Measurements from ENCODE around the gene CYYR1. TPM values are rescaled to one million over a fixed set of nuclear protein-coding genes. Genes with fewer than 3 reads are reported as not detected.

Gene CYYR1
- polyA plus RNA-seq, 3 donors: 0.16 to 0.30 TPM; not detected in 1

DNA sequence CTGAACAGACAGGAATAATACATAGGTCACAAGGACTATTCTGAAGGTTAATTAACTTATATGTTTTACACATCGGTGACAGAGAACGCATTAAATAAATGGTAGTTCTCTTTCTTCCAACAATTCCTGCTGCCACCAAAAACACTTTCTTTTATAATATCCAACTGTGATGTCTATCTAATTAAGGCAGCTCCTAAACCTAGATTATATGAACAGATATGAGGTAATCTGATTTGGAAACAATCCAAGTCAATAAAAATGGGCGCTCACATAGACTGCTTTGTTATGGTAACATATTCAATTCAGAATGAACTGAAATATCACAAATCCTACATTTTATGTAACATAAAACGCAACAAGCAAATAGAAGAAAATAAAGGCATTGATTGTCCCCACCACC, 16.0 kb downstream of the CYYR1 start:
- Histone ChIP-seq H2AFZ (ENCODE audit: insufficient read depth, low read depth, low read length, poor library complexity, severe bottlenecking) (no peak overlapping the region), H3K9ac (ENCODE audit: insufficient read depth, low read length, poor library complexity, severe bottlenecking) (no peak overlapping the region), H3K36me3 (replicated peaks in 1 of 2; ENCODE audit: control insufficient read depth in 1 of 2, insufficient read depth in 2 of 2, low read length in 2 of 2) (no peaks in the 10 kb centered on the region), H3K9me3 (replicated peaks in 1 of 2; ENCODE audit: control insufficient read depth in 1 of 2, insufficient read depth in 1 of 2, low read length in 2 of 2) (no peaks in the 10 kb centered on the region), H3K27me3 (ENCODE audit: control insufficient read depth in 2 of 2, insufficient read depth in 2 of 2, low read length in 2 of 2) (no peaks in the 10 kb centered on the region), H3K4me3 (replicated peaks in 1 of 3; ENCODE audit: low read depth in 2 of 3, low read length in 3 of 3) (no peak overlapping the region), H3K4me1 (ENCODE audit: control insufficient read depth in 1 of 2, insufficient read depth in 2 of 2, low read length in 2 of 2) (no peaks in the 10 kb centered on the region), H3K4me2 (replicated peaks; ENCODE audit: extremely low read depth, low read length, poor library complexity, severe bottlenecking) (no peak overlapping the region), H3K27ac (ENCODE audit: low read depth in 1 of 2, low read length in 2 of 2) (no peak overlapping the region), H3K79me2 (ENCODE audit: insufficient read depth, low read length) (no peaks in the 10 kb centered on the region), H4K20me1 (ENCODE audit: insufficient read depth, low read length) (no peaks in the 10 kb centered on the region)
- peaks cover 0 to 4% of the 10 kb centered on the region in 2 donors for H3K36me3 Mint-ChIP-seq
- H3K4me1 Mint-ChIP-seq: no peaks in the 10 kb centered on the region
- TF ChIP-seq, protein P1, sequence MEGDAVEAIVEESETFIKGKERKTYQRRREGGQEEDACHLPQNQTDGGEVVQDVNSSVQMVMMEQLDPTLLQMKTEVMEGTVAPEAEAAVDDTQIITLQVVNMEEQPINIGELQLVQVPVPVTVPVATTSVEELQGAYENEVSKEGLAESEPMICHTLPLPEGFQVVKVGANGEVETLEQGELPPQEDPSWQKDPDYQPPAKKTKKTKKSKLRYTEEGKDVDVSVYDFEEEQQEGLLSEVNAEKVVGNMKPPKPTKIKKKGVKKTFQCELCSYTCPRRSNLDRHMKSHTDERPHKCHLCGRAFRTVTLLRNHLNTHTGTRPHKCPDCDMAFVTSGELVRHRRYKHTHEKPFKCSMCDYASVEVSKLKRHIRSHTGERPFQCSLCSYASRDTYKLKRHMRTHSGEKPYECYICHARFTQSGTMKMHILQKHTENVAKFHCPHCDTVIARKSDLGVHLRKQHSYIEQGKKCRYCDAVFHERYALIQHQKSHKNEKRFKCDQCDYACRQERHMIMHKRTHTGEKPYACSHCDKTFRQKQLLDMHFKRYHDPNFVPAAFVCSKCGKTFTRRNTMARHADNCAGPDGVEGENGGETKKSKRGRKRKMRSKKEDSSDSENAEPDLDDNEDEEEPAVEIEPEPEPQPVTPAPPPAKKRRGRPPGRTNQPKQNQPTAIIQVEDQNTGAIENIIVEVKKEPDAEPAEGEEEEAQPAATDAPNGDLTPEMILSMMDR (IDR thresholded peaks at IDR 0.05): no peak
- no peak for DNase-seq
- peaks cover 0 to 3% (median 0%) of the 10 kb centered on the region in 3 donors for H3K27me3 Mint-ChIP-seq (ENCODE audit: low read depth in 3 of 3)
- intact Hi-C loops (cut with micrococcal nuclease): no loop called here
- WGBS (ENCODE audit: insufficient coverage): no CpG with 5 or more reads among the region's 4 CpGs
- no peak overlapping the region for H3K4me3 Mint-ChIP-seq
- peaks cover 0 to 2% (median 0%) of the 10 kb centered on the region in 7 donors for H3K9me3 Mint-ChIP-seq
- H3K27ac Mint-ChIP-seq: no peak overlapping the region

DNA sequence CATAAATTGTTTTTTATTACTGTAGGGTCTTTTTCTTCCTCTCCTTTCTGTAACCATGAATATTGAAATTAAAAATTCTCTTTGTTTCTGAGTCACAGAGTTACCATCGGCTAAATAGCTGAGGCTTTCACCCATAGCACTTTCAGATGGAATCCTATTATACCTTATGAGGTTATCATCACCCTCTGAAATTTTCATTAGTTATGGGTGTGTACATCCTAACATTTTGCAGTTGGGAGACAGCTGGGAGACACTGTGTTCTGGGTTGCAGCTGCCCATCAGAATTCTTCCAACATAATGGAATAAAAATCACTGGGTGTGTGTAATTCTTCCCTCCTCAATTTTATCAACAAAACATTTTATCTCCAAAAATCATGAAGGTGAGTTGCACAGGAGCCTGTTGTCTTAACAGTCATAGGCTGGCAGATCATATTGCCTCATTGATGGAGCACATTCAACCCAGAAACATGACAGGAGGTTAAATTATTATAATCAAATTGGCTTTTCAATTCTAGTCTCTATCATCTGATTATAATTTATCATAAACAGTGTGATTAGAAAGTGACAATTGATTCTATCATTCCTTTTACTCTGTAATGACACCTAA, 17.4 kb downstream of the CYYR1 start:
- no peaks in the 10 kb centered on the region for H3K79me2 ChIP-seq (ENCODE audit: insufficient read depth, low read length)
- Mint-ChIP-seq H3K4me1 (no peaks in the 10 kb centered on the region), H3K36me3 (peaks cover 0 to 4% of the 10 kb centered on the region in 2 donors), H3K9me3 (peaks cover 0 to 2% (median 0%) of the 10 kb centered on the region in 7 donors), H3K4me3 (no peak overlapping the region), H3K27ac (no peak overlapping the region), H3K27me3 (ENCODE audit: low read depth in 3 of 3) (peaks cover 0 to 3% (median 0%) of the 10 kb centered on the region in 3 donors)
- intact Hi-C loops (cut with micrococcal nuclease): no loop called here
- H3K27me3 ChIP-seq (ENCODE audit: control insufficient read depth in 2 of 2, insufficient read depth in 2 of 2, low read length in 2 of 2): no peaks in the 10 kb centered on the region
- no peak overlapping the region for H3K9ac ChIP-seq (ENCODE audit: insufficient read depth, low read length, poor library complexity, severe bottlenecking)
- H2AFZ ChIP-seq (ENCODE audit: insufficient read depth, low read depth, low read length, poor library complexity, severe bottlenecking): no peak overlapping the region
- H3K4me1 ChIP-seq (ENCODE audit: control insufficient read depth in 1 of 2, insufficient read depth in 2 of 2, low read length in 2 of 2): no peaks in the 10 kb centered on the region
- H3K36me3 ChIP-seq (replicated peaks in 1 of 2; ENCODE audit: control insufficient read depth in 1 of 2, insufficient read depth in 2 of 2, low read length in 2 of 2): no peaks in the 10 kb centered on the region
- H3K4me2 ChIP-seq (replicated peaks; ENCODE audit: extremely low read depth, low read length, poor library complexity, severe bottlenecking): no peak overlapping the region
- no peaks in the 10 kb centered on the region for H4K20me1 ChIP-seq (ENCODE audit: insufficient read depth, low read length)
- no CpG with 5 or more reads among the region's 1 CpG for WGBS (ENCODE audit: insufficient coverage)
- no peaks in the 10 kb centered on the region for H3K9me3 ChIP-seq (replicated peaks in 1 of 2; ENCODE audit: control insufficient read depth in 1 of 2, insufficient read depth in 1 of 2, low read length in 2 of 2)
- DNase-seq: no peak
- TF ChIP-seq, protein P1 (IDR thresholded peaks at IDR 0.05): no peak
- H3K4me3 ChIP-seq (replicated peaks in 1 of 3; ENCODE audit: low read depth in 2 of 3, low read length in 3 of 3): no peak overlapping the region
- H3K27ac ChIP-seq (ENCODE audit: low read depth in 1 of 2, low read length in 2 of 2): no peak overlapping the region
